DND-41 (cell line): ENCODE results near the gene SOX6.

Experiments used
- ATAC-seq: fragments of 200-7000 bp; cut with Tn5 transposase; 3 replicates; pipeline ENCODE4 v1.9.1; 2021; ENCODE audit warnings: low read depth; ENCODE audit not compliant: insufficient read depth
- DNase-seq: peaks from one replicate; pipeline ENCODE4 v3.0.0-alpha.2; 2020
- H2AFZ ChIP-seq: 2 replicates; pipeline ENCODE4 v1.6.0; 2012; ENCODE audit warnings: low read depth, low read length
- H3K27ac ChIP-seq: 2 replicates; pipeline ENCODE4 v1.5.1; 2012; ENCODE audit warnings: low read length, inconsistent platforms
- H3K27me3 ChIP-seq: fragments of 200-600 bp; sonication (generic); 2 replicates; pipeline ENCODE4 v1.6.0; 2012; ENCODE audit warnings: low read length, mild to moderate bottlenecking, inconsistent platforms; ENCODE audit not compliant: insufficient read depth, poor library complexity
- H3K36me3 ChIP-seq: 2 replicates; pipeline ENCODE4 v1.5.1; 2012; ENCODE audit warnings: low read length, inconsistent platforms; ENCODE audit not compliant: insufficient read depth
- H3K4me1 ChIP-seq: 2 replicates; pipeline ENCODE4 v1.5.1; 2012; ENCODE audit warnings: mild to moderate bottlenecking, low read length; ENCODE audit not compliant: insufficient read depth
- H3K4me2 ChIP-seq: 2 replicates; pipeline ENCODE4 v1.6.0; 2012; ENCODE audit warnings: mild to moderate bottlenecking, moderate library complexity, low read length, inconsistent platforms; ENCODE audit not compliant: insufficient read depth
- H3K4me3 ChIP-seq, 2 experiments: fragments of 200-600 bp in 1 of 2; shearing (Covaris generic) in 1 of 2; 2 replicates each; pipeline ENCODE4 v1.5.1; 2012 to 2016; ENCODE audit warnings: inconsistent platforms in 2 of 2, low read length in 2 of 2, mild to moderate bottlenecking in 2 of 2, low read depth in 1 of 2, moderate library complexity in 1 of 2
- H3K79me2 ChIP-seq: 2 replicates; pipeline ENCODE4 v1.6.0; 2012; ENCODE audit warnings: low read length, inconsistent platforms; ENCODE audit not compliant: insufficient read depth
- H3K9ac ChIP-seq: 2 replicates; pipeline ENCODE4 v1.6.0; 2012; ENCODE audit warnings: low read depth, mild to moderate bottlenecking, inconsistent platforms, low read length, moderate library complexity
- H3K9me3 ChIP-seq: 2 replicates; pipeline ENCODE4 v1.5.1; 2012; ENCODE audit warnings: low read length, moderate library complexity, mild to moderate bottlenecking, inconsistent platforms; ENCODE audit not compliant: insufficient read depth, severe bottlenecking
- H4K20me1 ChIP-seq: 2 replicates; pipeline ENCODE4 v1.6.0; 2012; ENCODE audit warnings: low read length; ENCODE audit not compliant: insufficient read depth
- CTCF ChIP-seq: IDR thresholded peaks from 2 replicates; pipeline ENCODE4 v1.5.1; 2012; ENCODE audit warnings: borderline replicate concordance, low read length, moderate library complexity, mild to moderate bottlenecking; ENCODE audit not compliant: poor library complexity, severe bottlenecking; ENCODE audit errors: extremely low read depth
- EZH2 ChIP-seq: IDR thresholded peaks from 3 replicates; pipeline ENCODE4 v1.6.1; 2012; ENCODE audit warnings: borderline replicate concordance, low read depth, mild to moderate bottlenecking, moderate library complexity, low read length, inconsistent platforms; ENCODE audit not compliant: severe bottlenecking

SOX6 gene

GRCh38 chr11:15963266-15963665 is 393.1 kb downstream of the SOX6 start:
- Histone ChIP-seq H3K36me3 (no peaks in the 10 kb centered on the region), H3K4me3 (no peak overlapping the region), H3K79me2 (no peaks in the 10 kb centered on the region), H2AFZ (no peak overlapping the region), H3K4me1 (no peaks in the 10 kb centered on the region), H3K9ac (no peak overlapping the region), H3K27me3 (no peaks in the 10 kb centered on the region), H3K4me2 (no peak overlapping the region), H3K27ac (no peak overlapping the region), H3K9me3 (no peaks in the 10 kb centered on the region), H4K20me1 (no peaks in the 10 kb centered on the region)
- ATAC-seq, result no peak
- no peak for DNase-seq
- TF ChIP-seq EZH2, result no peak
- no peak for TF ChIP-seq CTCF

GRCh38 chr11:15958910-15959309 is 397.4 kb downstream of the SOX6 start:
- Histone ChIP-seq H3K9ac (no peak overlapping the region), H2AFZ (no peak overlapping the region), H3K27me3 (peaks cover 5% of the 10 kb centered on the region), H3K36me3 (no peaks in the 10 kb centered on the region), H3K4me3 (no peak overlapping the region), H3K4me2 (no peak overlapping the region), H3K27ac (no peak overlapping the region), H3K79me2 (no peaks in the 10 kb centered on the region), H4K20me1 (no peaks in the 10 kb centered on the region), H3K9me3 (no peaks in the 10 kb centered on the region), H3K4me1 (no peaks in the 10 kb centered on the region)
- no peak for TF ChIP-seq CTCF
- no peak for TF ChIP-seq EZH2
- ATAC-seq (no peak), DNase-seq (no peak)

GRCh38 chr11:15957234-15957633 is 399.1 kb downstream of the SOX6 start:
- H3K79me2 ChIP-seq, result no peaks in the 10 kb centered on the region
- peaks cover 5% of the 10 kb centered on the region for H3K27me3 ChIP-seq
- no peak for DNase-seq
- no peaks in the 10 kb centered on the region for H3K36me3 ChIP-seq
- no peak overlapping the region for H3K4me3 ChIP-seq
- no peak for TF ChIP-seq EZH2
- H3K9me3 ChIP-seq, result no peaks in the 10 kb centered on the region
- H2AFZ ChIP-seq, result no peak overlapping the region
- ATAC-seq, result no peak
- no peak overlapping the region for H3K4me2 ChIP-seq
- H3K9ac ChIP-seq, result no peak overlapping the region
- no peaks in the 10 kb centered on the region for H3K4me1 ChIP-seq
- no peaks in the 10 kb centered on the region for H4K20me1 ChIP-seq
- no peak overlapping the region for H3K27ac ChIP-seq

- DNase-seq, result no peak
- H3K9ac ChIP-seq, result no peak overlapping the region
- no peak overlapping the region for H3K4me3 ChIP-seq
- H4K20me1 ChIP-seq, result no peaks in the 10 kb centered on the region
- TF ChIP-seq EZH2 (no peak), CTCF (no peak)
- no peak overlapping the region for H3K4me2 ChIP-seq
- H3K4me1 ChIP-seq, result no peaks in the 10 kb centered on the region
- H3K9me3 ChIP-seq, result no peaks in the 10 kb centered on the region
- no peak overlapping the region for H2AFZ ChIP-seq
- no peaks in the 10 kb centered on the region for H3K79me2 ChIP-seq
- ATAC-seq, result no peak
- no peak overlapping the region for H3K27ac ChIP-seq
- H3K27me3 ChIP-seq, result peaks cover 5% of the 10 kb centered on the region
- H3K36me3 ChIP-seq, result no peaks in the 10 kb centered on the region
These were observed 400.0 kb downstream of the SOX6 start for GRCh38 chr11:15956302-15956701.
